Measurements from ENCODE around the gene PSMG1.
"Not testable (repeated sequence)": the region's sequence is repeated elsewhere in the genome, so short reads cannot be mapped to it uniquely, and the experiment has no call there.

Gene PSMG1

GRCh38 chr21:39173716-39174680, 9.3 kb downstream of the PSMG1 start:
- no peak for TF ChIP-seq CTCF (IDR thresholded peaks at IDR 0.05; ENCODE audit: low read length, missing control alignments)
- DNase-seq (ENCODE audit: low read depth), result no peak
- H3K4me3 ChIP-seq (replicated peaks; ENCODE audit: low read depth, low read length), result no peak overlapping the region

GRCh38 chr21:39169906-39170305, 13.3 kb downstream of the PSMG1 start:
- DNase-seq (ENCODE audit: low read depth), result no peak
- no peak for TF ChIP-seq CTCF (IDR thresholded peaks at IDR 0.05; ENCODE audit: low read length, missing control alignments)

GRCh38 chr21:39168800-39169199, 14.5 kb downstream of the PSMG1 start:
- no peak overlapping the region for H3K4me3 ChIP-seq (replicated peaks; ENCODE audit: low read depth, low read length)
- TF ChIP-seq CTCF (IDR thresholded peaks at IDR 0.05; ENCODE audit: low read length, missing control alignments), result no peak
- DNase-seq (ENCODE audit: low read depth), result no peak

More at GRCh38 chr21:39169906-39170305, 13.3 kb downstream of the PSMG1 start:
- H3K4me3 ChIP-seq (replicated peaks; ENCODE audit: low read depth, low read length), result no peak overlapping the region

DNA sequence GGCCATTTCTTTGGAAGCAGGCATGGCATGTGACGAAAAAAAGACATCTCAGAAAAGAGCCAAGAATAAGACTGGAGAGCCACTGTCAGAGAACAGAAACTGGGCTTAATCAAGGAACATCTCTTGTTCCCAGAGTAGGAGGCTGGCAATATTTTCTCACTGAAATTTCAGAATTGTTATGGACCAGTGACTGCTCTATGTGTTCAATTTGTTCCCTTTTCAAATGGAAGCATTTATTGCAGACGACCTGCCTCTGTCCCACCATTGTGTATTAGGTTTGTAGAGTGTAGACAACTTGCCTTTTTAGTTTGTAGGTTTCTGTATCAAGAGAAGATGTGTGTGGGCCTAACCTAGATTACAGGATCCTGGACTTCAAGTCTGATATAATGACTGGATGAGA, 18.7 kb downstream of the PSMG1 start:
- no peak for DNase-seq (ENCODE audit: low read depth)
- H3K4me3 ChIP-seq (replicated peaks; ENCODE audit: low read depth, low read length), result no peak overlapping the region
- no peak for TF ChIP-seq CTCF (IDR thresholded peaks at IDR 0.05; ENCODE audit: low read length, missing control alignments)

DNA sequence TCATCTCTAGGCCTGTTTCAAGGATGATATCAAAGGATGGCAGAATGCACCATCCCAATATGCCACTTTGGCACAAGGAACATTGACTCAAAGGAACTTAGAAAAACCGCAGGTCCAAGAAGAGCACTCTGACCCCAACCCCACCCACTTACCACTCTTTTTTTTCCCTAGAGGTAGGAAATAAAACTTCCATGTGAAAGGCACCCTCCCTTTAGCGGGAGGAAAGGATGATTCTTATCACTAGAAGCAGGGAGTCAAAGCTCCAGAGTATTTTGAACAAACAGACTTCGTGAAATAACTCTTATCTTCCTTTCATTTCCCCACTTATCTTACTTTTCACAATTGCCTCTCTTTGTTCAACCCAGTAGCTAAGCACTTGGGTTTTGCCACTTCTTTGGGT, 22.2 kb downstream of the PSMG1 start:
- DNase-seq (ENCODE audit: low read depth), result no peak
- H3K4me3 ChIP-seq (replicated peaks; ENCODE audit: low read depth, low read length), result no peak overlapping the region
- no peak for TF ChIP-seq CTCF (IDR thresholded peaks at IDR 0.05; ENCODE audit: low read length, missing control alignments)

DNA sequence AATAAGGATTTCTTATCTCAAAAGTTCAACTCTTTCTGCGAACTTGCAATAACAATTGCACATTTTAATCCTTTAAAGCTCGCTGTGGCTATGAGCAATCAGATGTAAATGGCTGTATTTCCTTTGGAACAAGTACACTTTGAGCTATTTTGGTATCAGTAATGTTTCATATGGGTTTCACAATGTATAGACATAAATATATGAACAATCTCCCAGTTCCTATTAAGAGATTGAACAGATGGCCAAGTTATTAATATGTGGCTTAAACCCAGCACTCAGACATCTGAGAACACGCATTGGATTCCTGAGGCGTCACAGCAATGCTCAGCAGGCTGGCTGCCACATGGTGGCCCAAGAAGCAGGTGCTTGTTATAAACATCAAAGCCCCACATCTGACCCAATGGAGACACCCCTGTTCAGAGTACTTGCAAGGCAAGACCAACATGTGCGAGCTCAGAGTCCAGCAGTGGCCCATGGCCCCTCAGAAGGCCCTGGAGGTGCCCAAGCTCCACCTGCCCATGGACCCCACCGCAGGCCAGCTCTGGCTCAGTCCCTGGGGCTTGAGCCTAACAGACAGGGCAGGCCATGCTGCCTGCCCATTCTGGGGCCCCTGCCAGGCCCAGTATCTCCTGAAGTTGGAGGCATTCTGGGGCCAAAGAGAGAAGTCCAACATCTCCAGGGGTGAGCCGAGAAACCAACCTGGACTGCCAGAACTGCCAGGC, 23.7 kb downstream of the PSMG1 start:
- no peak for TF ChIP-seq CTCF (IDR thresholded peaks at IDR 0.05; ENCODE audit: low read length, missing control alignments)
- no peak overlapping the region for H3K4me3 ChIP-seq (replicated peaks; ENCODE audit: low read depth, low read length)
- no peak for DNase-seq (ENCODE audit: low read depth)

DNA sequence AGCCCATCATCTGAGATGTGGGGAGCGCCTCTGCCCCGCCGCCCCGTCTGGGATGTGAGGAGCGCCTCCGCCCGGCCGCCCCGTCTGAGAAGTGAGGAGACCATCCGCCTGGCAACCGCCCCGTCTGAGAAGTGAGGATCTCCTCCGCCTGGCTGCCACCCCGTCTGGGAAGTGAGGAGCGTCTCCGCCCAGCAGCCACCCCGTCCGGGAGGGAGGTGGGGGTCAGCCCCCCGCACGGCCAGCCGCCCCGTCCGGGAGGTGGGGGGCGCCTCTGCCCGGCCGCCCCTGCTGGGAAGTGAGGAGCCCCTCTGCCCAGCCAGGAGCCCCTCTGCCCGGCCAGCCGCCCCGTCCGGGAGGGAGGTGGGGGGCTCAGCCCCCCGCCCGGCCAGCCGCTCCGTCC, 26.0 kb downstream of the PSMG1 start:
- DNase-seq (ENCODE audit: low read depth); H3K4me3 ChIP-seq (replicated peaks; ENCODE audit: low read depth, low read length): not testable (repeated sequence)
